Testis (tissue), 2 donors: ENCODE results near the gene INSC.

Experiments used
- CTCF ChIP-seq, 3 experiments: fragments of 450-650 bp in 2 of 3; fragments of 200-600 bp in 1 of 3; sonication (generic) in 1 of 3; IDR thresholded peaks; one replicate each; pipeline ENCODE4 v1.5.1; 2016 to 2019; ENCODE audit warnings: antibody characterized with exemption in 3 of 3, mild to moderate bottlenecking in 2 of 3, moderate library complexity in 1 of 3
- POLR2A ChIP-seq: fragments of 450-650 bp; IDR thresholded peaks from one replicate; pipeline ENCODE4 v1.6.1; 2017; ENCODE audit warnings: antibody characterized with exemption, mild to moderate bottlenecking, moderate library complexity

DNA sequence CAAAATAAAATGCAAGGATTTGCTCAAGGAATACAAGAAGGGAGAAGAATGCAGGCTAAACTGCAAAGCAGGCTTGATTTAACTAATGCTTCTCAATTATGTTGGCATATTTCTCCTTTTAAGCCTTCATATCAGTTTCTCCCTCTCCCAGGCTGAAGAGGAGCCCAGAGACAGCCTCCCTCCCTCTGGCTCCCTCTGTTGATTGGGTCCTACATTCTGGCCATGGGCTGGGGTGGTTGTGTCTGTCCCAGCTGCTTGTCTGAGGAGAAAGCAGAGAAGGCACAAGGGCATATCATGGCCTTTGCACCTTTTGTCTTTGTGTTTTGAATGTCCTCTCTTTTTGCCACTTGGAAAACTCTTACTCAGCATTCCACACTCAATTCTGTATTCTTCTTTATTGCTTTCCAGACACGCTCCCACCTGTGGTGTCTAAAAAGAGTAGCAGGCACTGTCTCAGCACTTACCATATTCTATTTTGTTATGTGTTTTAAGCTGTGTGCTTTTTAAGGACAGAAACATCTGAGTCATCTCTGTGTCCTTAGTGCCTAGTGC lies 77.4 kb downstream of the INSC start:
- TF ChIP-seq POLR2A, result no peak
- TF ChIP-seq CTCF (IDR thresholded peaks at IDR 0.05), result no peak
